ENCODE results near the gene TTC1.
"Not testable (repeated sequence)": the region's sequence is repeated elsewhere in the genome, so short reads cannot be mapped to it uniquely, and the experiment has no call there.

Gene TTC1, protein sequence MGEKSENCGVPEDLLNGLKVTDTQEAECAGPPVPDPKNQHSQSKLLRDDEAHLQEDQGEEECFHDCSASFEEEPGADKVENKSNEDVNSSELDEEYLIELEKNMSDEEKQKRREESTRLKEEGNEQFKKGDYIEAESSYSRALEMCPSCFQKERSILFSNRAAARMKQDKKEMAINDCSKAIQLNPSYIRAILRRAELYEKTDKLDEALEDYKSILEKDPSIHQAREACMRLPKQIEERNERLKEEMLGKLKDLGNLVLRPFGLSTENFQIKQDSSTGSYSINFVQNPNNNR

GRCh38 chr5:160008877-160009590, at the start of gene TTC1:
TTC1 (plus strand) TSS chr5:160009139; CDS start chr5:160010529, 1,390 bp downstream.
- peak; percentile 51 to 76 (median 68) for DNase-seq (ENCODE audit: low read depth in 2 of 3, low spot score in 2 of 3)

GRCh38 chr5:159961176-159962160, 47.5 kb upstream of the TTC1 start:
- DNase-seq (ENCODE audit: low read depth in 2 of 3, low spot score in 2 of 3): no peak

GRCh38 chr5:159962214-159962613, 46.7 kb upstream of the TTC1 start:
- no peak for DNase-seq (ENCODE audit: low read depth in 2 of 3, low spot score in 2 of 3)

- DNase-seq (ENCODE audit: low read depth in 2 of 3, low spot score in 2 of 3): no peak
Observed at GRCh38 chr5:159963935-159964334, 45.0 kb upstream of the TTC1 start.

- no peak for DNase-seq (ENCODE audit: low read depth in 2 of 3, low spot score in 2 of 3)
Observed at GRCh38 chr5:159965031-159965837, 43.7 kb upstream of the TTC1 start.

- DNase-seq (ENCODE audit: low read depth in 2 of 3, low spot score in 2 of 3): not testable (repeated sequence)
Observed at GRCh38 chr5:159965838-159966128, 43.2 kb upstream of the TTC1 start.

GRCh38 chr5:159969966-159970365, 39.0 kb upstream of the TTC1 start:
- no peak for DNase-seq (ENCODE audit: low read depth in 2 of 3, low spot score in 2 of 3)

- DNase-seq (ENCODE audit: low read depth in 2 of 3, low spot score in 2 of 3): no peak
Observed at GRCh38 chr5:159971038-159971437, 37.9 kb upstream of the TTC1 start.

GRCh38 chr5:159971514-159971913, 37.4 kb upstream of the TTC1 start:
- no peak for DNase-seq (ENCODE audit: low read depth in 2 of 3, low spot score in 2 of 3)

GRCh38 chr5:159971931-159972461, 36.9 kb upstream of the TTC1 start:
- DNase-seq (ENCODE audit: low read depth in 2 of 3, low spot score in 2 of 3): no peak

GRCh38 chr5:159972538-159973362, 36.2 kb upstream of the TTC1 start:
- DNase-seq (ENCODE audit: low read depth in 2 of 3, low spot score in 2 of 3): no peak

GRCh38 chr5:159975462-159976019, 33.4 kb upstream of the TTC1 start:
- no peak for DNase-seq (ENCODE audit: low read depth in 2 of 3, low spot score in 2 of 3)

GRCh38 chr5:159976921-159977320, 32.0 kb upstream of the TTC1 start:
- no peak for DNase-seq (ENCODE audit: low read depth in 2 of 3, low spot score in 2 of 3)

DNA sequence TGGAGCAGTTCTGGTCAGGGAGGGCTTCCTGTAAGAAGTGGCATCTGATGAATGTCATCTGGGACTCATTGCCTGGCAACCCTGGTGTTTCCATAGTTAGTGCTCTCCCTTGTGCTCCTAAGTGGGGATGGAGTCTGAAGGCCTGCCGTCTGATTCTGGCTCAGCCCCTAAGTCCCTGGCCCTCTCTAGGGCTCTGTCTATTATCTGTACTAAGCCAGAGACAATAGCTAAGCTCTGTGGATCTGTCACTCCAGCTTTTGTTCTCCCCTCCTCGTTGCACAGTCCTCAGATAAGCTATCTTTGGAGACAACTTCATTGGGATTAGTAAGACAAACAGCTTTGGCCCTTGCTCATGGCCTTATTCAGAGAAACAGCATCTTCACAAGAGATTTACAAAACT, 30.6 kb upstream of the TTC1 start:
- no peak for DNase-seq (ENCODE audit: low read depth in 2 of 3, low spot score in 2 of 3)

- DNase-seq (ENCODE audit: low read depth in 2 of 3, low spot score in 2 of 3): no peak
Observed at GRCh38 chr5:159982421-159983173, 26.3 kb upstream of the TTC1 start.

GRCh38 chr5:159987031-159987674, 21.8 kb upstream of the TTC1 start:
- DNase-seq (ENCODE audit: low read depth in 2 of 3, low spot score in 2 of 3): peak; percentile 38 to 53 (median 40)

DNA sequence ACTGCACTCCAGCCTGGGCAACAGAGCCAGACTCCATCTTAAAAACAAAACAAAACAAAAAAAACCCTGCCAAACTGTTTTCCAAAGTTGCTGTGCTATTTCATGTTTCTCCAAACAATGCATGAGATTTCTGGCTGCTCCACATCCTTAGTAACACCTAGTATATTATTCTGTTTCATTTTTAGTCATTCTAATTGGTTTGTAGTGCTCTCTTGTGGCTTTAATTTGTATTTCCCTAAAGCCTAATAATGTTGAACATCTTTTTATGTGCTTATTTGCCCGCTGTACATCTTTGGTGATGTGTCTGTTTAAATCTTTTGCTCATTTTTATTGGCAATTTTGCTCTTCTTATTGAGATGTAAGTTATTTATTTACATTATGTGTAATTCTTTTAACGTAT, 18.4 kb upstream of the TTC1 start:
- no peak for DNase-seq (ENCODE audit: low read depth in 2 of 3, low spot score in 2 of 3)

GRCh38 chr5:159992566-159992965, 16.4 kb upstream of the TTC1 start:
- no peak for DNase-seq (ENCODE audit: low read depth in 2 of 3, low spot score in 2 of 3)

Data from activated CD8-positive, alpha-beta memory T cell treated with anti-CD3 and anti-CD28 coated beads for 48 hours (primary cell).